PC-3 (cell line): ENCODE results near the gene DMRTA2.

ENCODE experiments used
- CTCF ChIP-seq: fragments of 300-600 bp; sonication (generic); conservative IDR thresholded peaks from 2 replicates; pipeline ENCODE4 v1.5.1; 2017; ENCODE audit warnings: antibody characterized with exemption, low read depth, mild to moderate bottlenecking, low read length
- EZH2 ChIP-seq: fragments of 300-600 bp; sonication (generic); IDR thresholded peaks from one replicate; pipeline ENCODE4 v1.6.1; 2017; ENCODE audit warnings: antibody characterized with exemption, mild to moderate bottlenecking, low read length; ENCODE audit not compliant: unreplicated experiment

GRCh38 chr1:50424884-50425375 lies 1.7 kb upstream of the DMRTA2 start:
- no peak for TF ChIP-seq CTCF
- TF ChIP-seq EZH2, result no peak
